ENCODE measurements around the gene TRIM52. TPM values are rescaled to one million over a fixed set of nuclear protein-coding genes. Genes with fewer than 3 reads are reported as not detected.
A peak's percentile ranks its signal among the peaks of the same experiment; 100 is the strongest.

Gene TRIM52
- total and polyA plus RNA-seq, 9 of the 15 experiments (the other 6 are each of a cell fraction or from before 2014, with no cell fraction given): 3.3 to 21.9 (median 13.5) TPM

GRCh38 chr5:181221792-181222629 is 38.9 kb downstream of the TRIM52 start (continued):
- no peak; the same call in none of the 2 replicates for TF ChIP-seq TOE1 (IDR thresholded peaks at IDR 0.05; ENCODE audit: borderline replicate concordance)
- 0 out of 2 replicates have a peak, but pooled peaks have one; percentile 5 for TF ChIP-seq TOE1 (CRISPR knock-in tag; IDR thresholded peaks at IDR 0.05; ENCODE audit: borderline replicate concordance, low read depth)
- TF ChIP-seq ZNF407 (IDR thresholded peaks at IDR 0.05; ENCODE audit: low read depth): peak; percentile 78
- TF ChIP-seq ELK3 (CRISPR knock-in tag; IDR thresholded peaks at IDR 0.05): no peak
- peak; percentile 91 for TF ChIP-seq RB1 (IDR thresholded peaks at IDR 0.05; ENCODE audit: low read depth)
- peak; percentile 66 for TF ChIP-seq SIRT6 (IDR thresholded peaks at IDR 0.05; ENCODE audit: low read depth, low read length)
- 0 out of 2 replicates have a peak, but pooled peaks have one; percentile 41 for TF ChIP-seq ZBTB17 (CRISPR knock-in tag; IDR thresholded peaks at IDR 0.05)
- TF ChIP-seq E2F1 (CRISPR knock-in tag; IDR thresholded peaks at IDR 0.05): peak; percentile 61; the same call in 1 of the 2 replicates
- no peak for TF ChIP-seq ZSCAN32 (CRISPR knock-in tag; IDR thresholded peaks at IDR 0.05)
- TF ChIP-seq, protein P1, sequence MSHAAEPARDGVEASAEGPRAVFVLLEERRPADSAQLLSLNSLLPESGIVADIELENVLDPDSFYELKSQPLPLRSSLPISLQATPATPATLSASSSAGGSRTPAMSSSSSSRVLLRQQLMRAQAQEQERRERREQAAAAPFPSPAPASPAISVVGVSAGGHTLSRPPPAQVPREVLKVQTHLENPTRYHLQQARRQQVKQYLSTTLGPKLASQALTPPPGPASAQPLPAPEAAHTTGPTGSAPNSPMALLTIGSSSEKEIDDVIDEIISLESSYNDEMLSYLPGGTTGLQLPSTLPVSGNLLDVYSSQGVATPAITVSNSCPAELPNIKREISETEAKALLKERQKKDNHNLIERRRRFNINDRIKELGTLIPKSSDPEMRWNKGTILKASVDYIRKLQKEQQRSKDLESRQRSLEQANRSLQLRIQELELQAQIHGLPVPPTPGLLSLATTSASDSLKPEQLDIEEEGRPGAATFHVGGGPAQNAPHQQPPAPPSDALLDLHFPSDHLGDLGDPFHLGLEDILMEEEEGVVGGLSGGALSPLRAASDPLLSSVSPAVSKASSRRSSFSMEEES (CRISPR knock-in tag; IDR thresholded peaks at IDR 0.05): no peak
- peak; percentile 42 for TF ChIP-seq SMARCA5 (IDR thresholded peaks at IDR 0.05)
- 0 out of 2 replicates have a peak, but pooled peaks have one; percentile 3 for TF ChIP-seq GATAD2A (IDR thresholded peaks at IDR 0.05)
